Measurements from ENCODE around the gene AURKAIP1.

AURKAIP1 gene

GRCh38 chr1:1367315-1367714 lies 7.7 kb downstream of the AURKAIP1 start:
- intact Hi-C loops (cut with DNase I), result no loop called here
- DNase-seq, result no peak

- intact Hi-C loops (cut with DNase I), result no loop called here
- DNase-seq, result no peak
Measured at GRCh38 chr1:1366699-1367066, 8.3 kb downstream of the AURKAIP1 start.

GRCh38 chr1:1365875-1366698 lies 8.9 kb downstream of the AURKAIP1 start:
- intact Hi-C loops (cut with DNase I), result no loop called here
- no peak for DNase-seq

- peak in 1 of 10 donors; percentile 74 for DNase-seq
- intact Hi-C loops (cut with DNase I), result no loop called here
Measured at GRCh38 chr1:1364266-1364665, 10.7 kb downstream of the AURKAIP1 start.

- DNase-seq, result peak in 1 of 10 donors; percentile 75
Measured at GRCh38 chr1:1361982-1362423, 13.0 kb downstream of the AURKAIP1 start.

GRCh38 chr1:1361233-1361981 lies 13.6 kb downstream of the AURKAIP1 start:
- intact Hi-C loops (cut with DNase I), result no loop called here
- DNase-seq, result no peak

More at GRCh38 chr1:1361982-1362423, 13.0 kb downstream of the AURKAIP1 start:
- intact Hi-C loops (cut with DNase I), result no loop called here

GRCh38 chr1:1360506-1361169 lies 14.4 kb downstream of the AURKAIP1 start:
- DNase-seq, result peak in 1 of 10 donors; percentile 86
- intact Hi-C loops (cut with DNase I), result no loop called here

GRCh38 chr1:1359664-1360468 lies 15.1 kb downstream of the AURKAIP1 start:
- intact Hi-C loops (cut with DNase I), result no loop called here
- DNase-seq, result peak in 1 of 10 donors; percentile 80

- intact Hi-C loops (cut with DNase I), result no loop called here
- DNase-seq, result no peak
Measured at GRCh38 chr1:1359308-1359663, 15.7 kb downstream of the AURKAIP1 start.

GRCh38 chr1:1358433-1359271 lies 16.4 kb downstream of the AURKAIP1 start, which contains the start of gene MXRA8:
Gene MXRA8, minus strand, starts transcription at chr1:1358555. Its CDS starts 51 bp downstream, at chr1:1358504.
- DNase-seq, result peak in 2 of 10 donors; percentile 68 to 71

GRCh38 chr1:1357871-1358432 lies 17.1 kb downstream of the AURKAIP1 start:
- DNase-seq, result peak in 1 of 10 donors; percentile 46
- intact Hi-C loops (cut with DNase I), result no loop called here

More at GRCh38 chr1:1358433-1359271, 16.4 kb downstream of the AURKAIP1 start, which contains the start of gene MXRA8:
- intact Hi-C loops (cut with DNase I), result no loop called here

- intact Hi-C loops (cut with DNase I), result no loop called here
- DNase-seq, result no peak
Measured at GRCh38 chr1:1356796-1357401, 18.1 kb downstream of the AURKAIP1 start.

- intact Hi-C loops (cut with DNase I), result no loop called here
- no peak for DNase-seq
Measured at GRCh38 chr1:1356166-1356795, 18.7 kb downstream of the AURKAIP1 start.

GRCh38 chr1:1355416-1355815 lies 19.6 kb downstream of the AURKAIP1 start:
- DNase-seq, result peak in 1 of 10 donors; percentile 74
- intact Hi-C loops (cut with DNase I), result no loop called here

- no peak for DNase-seq
- intact Hi-C loops (cut with DNase I), result no loop called here
Measured at GRCh38 chr1:1354271-1355247, 20.4 kb downstream of the AURKAIP1 start.

GRCh38 chr1:1353389-1354151 lies 21.4 kb downstream of the AURKAIP1 start:
- intact Hi-C loops (cut with DNase I), result no loop called here
- DNase-seq, result no peak

All from posterior cingulate gyrus (tissue), 11 donors.